ENCODE data around the gene GZMA. TPM values are rescaled to one million over a fixed set of nuclear protein-coding genes. Genes with fewer than 3 reads are reported as not detected.

GZMA gene
- total RNA-seq, 2 experiments from 2014 or later = 927 to 1,065 TPM

Other genes starting within 250 kb of the GZMA start
- under 1 TPM; 0.21 to 0.38 TPM for gene ESM1, start 117.1 kb upstream of the GZMA start, total RNA-seq
- 10 to 100 TPM in 1 of 2 experiments, 1 to 10 TPM in 1; 5.8 to 16.6 TPM for gene GZMK, start 78.4 kb upstream of the GZMA start, total RNA-seq
- gene GPX8, start 57.5 kb downstream of the GZMA start, total RNA-seq = not detected
- under 1 TPM; 0.53 to 0.75 TPM for gene CDC20B, start 70.5 kb downstream of the GZMA start, total RNA-seq
- gene MCIDAS, start 124.7 kb downstream of the GZMA start, total RNA-seq = under 1 TPM in 1 of 2 experiments, not detected in 1; 0.21 TPM
- under 1 TPM; 0.26 TPM for gene CCNO, start 131.0 kb downstream of the GZMA start, total RNA-seq
- 10 to 100 TPM; 17.1 to 17.3 TPM for gene DHX29, start 205.0 kb downstream of the GZMA start, total RNA-seq
- gene MTREX, start 205.3 kb downstream of the GZMA start, total RNA-seq = 10 to 100 TPM; 71.2 to 78.0 TPM

All from activated CD8-positive, alpha-beta memory T cell treated with anti-CD3 and anti-CD28 coated beads, Interleukin-2, amount 10 ng/mL, durations not matched to agents 7 days and 5 days (primary cell).